ENCODE measurements around the gene PTMA.

The PTMA gene

GRCh38 chr2:231682603-231683291 lies 25.6 kb upstream of the PTMA start:
- peak overlapping the region; percentile 97 for H3K27ac ChIP-seq
- DNase-seq (ENCODE audit: low spot score), result no peak
- TF ChIP-seq, protein P1, sequence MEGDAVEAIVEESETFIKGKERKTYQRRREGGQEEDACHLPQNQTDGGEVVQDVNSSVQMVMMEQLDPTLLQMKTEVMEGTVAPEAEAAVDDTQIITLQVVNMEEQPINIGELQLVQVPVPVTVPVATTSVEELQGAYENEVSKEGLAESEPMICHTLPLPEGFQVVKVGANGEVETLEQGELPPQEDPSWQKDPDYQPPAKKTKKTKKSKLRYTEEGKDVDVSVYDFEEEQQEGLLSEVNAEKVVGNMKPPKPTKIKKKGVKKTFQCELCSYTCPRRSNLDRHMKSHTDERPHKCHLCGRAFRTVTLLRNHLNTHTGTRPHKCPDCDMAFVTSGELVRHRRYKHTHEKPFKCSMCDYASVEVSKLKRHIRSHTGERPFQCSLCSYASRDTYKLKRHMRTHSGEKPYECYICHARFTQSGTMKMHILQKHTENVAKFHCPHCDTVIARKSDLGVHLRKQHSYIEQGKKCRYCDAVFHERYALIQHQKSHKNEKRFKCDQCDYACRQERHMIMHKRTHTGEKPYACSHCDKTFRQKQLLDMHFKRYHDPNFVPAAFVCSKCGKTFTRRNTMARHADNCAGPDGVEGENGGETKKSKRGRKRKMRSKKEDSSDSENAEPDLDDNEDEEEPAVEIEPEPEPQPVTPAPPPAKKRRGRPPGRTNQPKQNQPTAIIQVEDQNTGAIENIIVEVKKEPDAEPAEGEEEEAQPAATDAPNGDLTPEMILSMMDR (conservative IDR thresholded peaks at IDR 0.05; ENCODE audit: low read depth), result no peak
- POLR2A ChIA-PET (ENCODE audit: low non-redundant PET), result interaction anchor here (0.5 kb wide), 1 partner anchor 10 kb away, joined by 3 read pairs; no protein-coding TSS in a partner anchor
- CTCF ChIA-PET, result interaction anchor here (2.1 to 2.3 kb wide), 2 partner anchors 8 to 31 kb away, joined by 7 to 18 read pairs; no protein-coding TSS in a partner anchor

- H3K27ac ChIP-seq, result peak overlapping the region; percentile 97
- DNase-seq (ENCODE audit: low spot score), result no peak
- CTCF ChIA-PET, result interaction anchor here (0.7 to 2.3 kb wide), 4 partner anchors 9 to 32 kb away, joined by 3 to 18 read pairs (median 8); no protein-coding TSS in a partner anchor
- TF ChIP-seq, protein P1 (conservative IDR thresholded peaks at IDR 0.05; ENCODE audit: low read depth), result no peak
- POLR2A ChIA-PET (ENCODE audit: low non-redundant PET), result interaction anchor here (0.5 to 0.6 kb wide), 2 partner anchors 11 to 196 kb away, joined by 3 read pairs; no protein-coding TSS in a partner anchor
These were observed 24.8 kb upstream of the PTMA start for GRCh38 chr2:231683292-231684235.

- H3K27ac ChIP-seq, result peak overlapping the region; percentile 45
- CTCF ChIA-PET, result interaction anchor here (0.7 to 2.1 kb wide), 4 partner anchors 10 to 454 kb away, joined by 3 to 8 read pairs (median 6); no protein-coding TSS in a partner anchor
- no peak for DNase-seq (ENCODE audit: low spot score)
These were observed 23.8 kb upstream of the PTMA start for GRCh38 chr2:231684314-231685223.

DNA sequence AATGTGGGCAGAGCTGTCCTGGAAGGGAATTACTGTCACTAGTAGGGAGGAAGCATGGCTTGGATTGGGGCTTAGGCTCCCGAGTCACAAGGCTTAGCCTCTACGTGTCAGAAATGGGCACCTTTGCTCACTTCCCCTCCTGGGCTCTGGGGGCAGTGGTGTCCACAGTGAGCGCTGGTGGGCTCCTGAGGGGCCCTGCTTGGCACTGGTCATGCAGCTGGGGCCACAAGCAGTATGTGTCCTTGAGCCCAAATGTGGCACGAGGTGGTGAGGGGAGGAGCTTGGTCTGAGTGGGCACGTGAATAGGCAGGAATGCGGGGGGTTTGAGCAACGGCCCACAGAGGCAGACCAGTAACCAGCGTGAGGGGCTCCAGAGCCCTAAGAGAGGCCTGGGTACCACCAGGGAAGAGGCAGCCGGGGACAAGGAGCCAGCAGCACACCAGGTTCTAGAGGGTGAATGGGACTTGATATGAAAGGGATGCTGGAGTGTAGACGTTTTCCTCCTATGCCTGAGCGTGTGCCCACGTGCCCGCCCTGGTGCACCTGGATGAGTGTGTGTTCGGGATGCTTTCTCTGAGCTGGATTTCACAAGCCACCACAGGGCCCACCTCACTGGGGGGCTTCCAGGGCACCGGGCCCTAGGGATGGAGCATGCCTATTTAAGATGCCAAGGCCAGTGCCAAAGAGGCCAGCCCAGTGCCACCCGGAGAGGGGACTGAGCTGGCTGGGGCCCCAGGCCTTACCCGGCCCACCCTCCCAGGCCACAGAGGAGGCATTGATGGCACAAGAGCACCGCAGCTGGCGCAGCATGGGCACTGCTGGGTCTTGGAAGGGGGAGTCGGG lies 22.8 kb upstream of the PTMA start:
- POLR2A ChIA-PET (ENCODE audit: low non-redundant PET), result interaction anchor here (0.9 kb wide), 1 partner anchor 15 kb away, joined by 3 read pairs; no protein-coding TSS in a partner anchor
- CTCF ChIA-PET, result interaction anchor here (1.2 to 3.6 kb wide), 2 partner anchors 29 to 90 kb away, joined by 3 to 29 read pairs; no protein-coding TSS in a partner anchor
- H3K27ac ChIP-seq, result peak overlapping the region; percentile 45
- no peak for DNase-seq (ENCODE audit: low spot score)
- TF ChIP-seq, protein P1 (conservative IDR thresholded peaks at IDR 0.05; ENCODE audit: low read depth), result no peak; the same call in 1 of the 2 replicates

More at GRCh38 chr2:231684314-231685223, 23.8 kb upstream of the PTMA start:
- TF ChIP-seq, protein P1 (conservative IDR thresholded peaks at IDR 0.05; ENCODE audit: low read depth), result no peak
- POLR2A ChIA-PET (ENCODE audit: low non-redundant PET), result interaction anchor here (0.6 to 0.9 kb wide), 2 partner anchors 16 to 197 kb away, joined by 3 read pairs; no protein-coding TSS in a partner anchor

Data from RWPE1 (cell line).